ENCODE data around the gene MBD1.
"Not testable (repeated sequence)": the region's sequence is repeated elsewhere in the genome, so short reads cannot be mapped to it uniquely, and the experiment has no call there.

Gene MBD1

GRCh38 chr18:50288348-50289107 lies 7.2 kb upstream of the MBD1 start:
- DNase-seq = not testable (repeated sequence)

DNA sequence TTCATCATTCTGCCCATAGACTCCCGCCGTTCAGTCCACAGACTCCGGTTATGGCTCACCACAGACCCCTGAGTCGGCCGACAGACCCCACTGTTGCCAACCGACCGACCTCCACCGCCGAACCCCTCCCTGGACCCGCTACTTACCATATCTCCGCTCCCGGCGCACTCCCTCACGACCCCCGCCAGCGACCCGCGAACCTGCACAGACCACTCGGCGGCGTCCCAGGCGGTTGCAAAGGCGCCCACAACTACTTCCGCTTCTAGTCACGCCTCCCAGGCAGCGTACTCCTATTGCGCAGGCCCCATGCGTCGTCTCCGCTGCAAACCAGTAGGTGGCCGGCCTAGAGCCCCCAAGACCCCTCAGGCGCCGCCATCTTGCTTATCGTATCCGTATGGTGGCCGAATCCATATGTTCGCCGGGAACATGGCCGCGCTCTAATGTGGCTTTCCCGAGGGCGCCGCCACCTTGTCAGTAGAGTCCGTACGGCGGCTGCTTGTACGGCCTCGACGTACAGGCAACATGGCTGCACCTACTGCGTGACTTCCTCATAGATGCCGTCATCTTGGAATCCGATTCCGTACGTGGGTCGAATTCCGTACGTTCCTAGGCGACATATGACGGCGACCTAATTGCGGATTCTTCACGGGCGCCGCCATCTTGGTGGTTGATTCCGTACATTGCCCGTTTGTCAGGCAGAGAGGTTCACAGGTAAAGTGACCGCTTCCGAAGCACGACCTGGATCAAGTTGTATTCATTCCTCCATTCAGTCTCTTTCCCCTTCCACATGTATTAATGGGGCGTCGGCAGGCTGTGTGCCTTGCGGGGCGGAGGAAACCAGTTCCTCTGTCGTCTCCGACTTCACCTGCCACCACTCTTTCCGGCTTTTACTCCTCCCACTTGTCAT lies 6.4 kb upstream of the MBD1 start, which contains the start of gene CXXC1:
Gene CXXC1 (minus strand): TSS at position 252 of the 907 bp plus-strand sequence. CDS start 103 bp downstream, at position 149.
- peak; percentile 98 for DNase-seq

DNA sequence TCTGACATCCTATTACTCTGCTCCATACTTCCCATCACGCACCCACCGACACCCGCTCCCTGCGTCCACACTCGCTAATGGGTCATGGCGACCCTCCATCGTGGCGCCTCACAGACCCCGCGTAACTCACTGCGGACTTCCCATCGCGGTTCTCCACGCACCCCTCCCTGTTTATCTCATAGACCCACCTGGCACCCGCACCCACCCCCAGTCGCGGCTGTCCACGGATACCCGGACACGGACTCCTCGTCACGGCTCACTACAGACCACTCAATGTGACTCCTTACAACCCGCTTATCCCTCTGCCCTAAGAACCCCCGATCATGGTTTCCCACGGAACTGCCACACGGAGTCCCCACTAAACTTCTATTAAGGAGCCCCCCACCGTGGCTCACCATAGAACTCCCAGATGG lies 5.7 kb upstream of the MBD1 start:
- DNase-seq = no peak

DNA sequence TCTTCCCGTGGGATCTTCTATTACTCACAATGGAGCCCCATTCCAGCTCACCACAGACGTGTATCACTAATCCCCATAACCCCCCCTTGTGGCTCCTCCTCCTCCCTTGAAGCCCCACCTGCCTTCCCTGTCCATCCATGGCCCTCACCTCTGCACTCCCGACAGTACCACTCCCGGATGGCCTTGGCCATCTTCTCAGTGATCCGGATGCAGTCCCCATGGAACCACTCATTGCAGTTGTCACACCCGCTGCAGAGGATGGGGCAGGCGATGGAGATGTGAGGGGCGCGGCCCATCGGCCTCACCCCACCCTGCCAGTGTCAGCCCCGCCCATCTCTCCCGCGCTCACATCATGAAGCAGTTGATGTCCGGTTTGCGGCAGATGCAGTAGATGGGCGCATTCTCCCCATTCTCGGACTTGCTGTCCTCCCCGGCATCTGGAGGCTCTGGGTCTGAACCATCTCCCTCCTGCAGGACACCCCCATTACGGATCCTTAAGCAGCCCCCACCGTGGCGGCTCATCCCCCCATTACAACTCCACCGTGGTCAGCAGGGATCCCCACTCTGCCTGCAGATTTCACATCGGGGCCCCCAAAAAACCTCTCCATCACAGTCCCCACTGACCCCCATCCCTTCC lies 5.2 kb upstream of the MBD1 start:
- no peak for DNase-seq

DNA sequence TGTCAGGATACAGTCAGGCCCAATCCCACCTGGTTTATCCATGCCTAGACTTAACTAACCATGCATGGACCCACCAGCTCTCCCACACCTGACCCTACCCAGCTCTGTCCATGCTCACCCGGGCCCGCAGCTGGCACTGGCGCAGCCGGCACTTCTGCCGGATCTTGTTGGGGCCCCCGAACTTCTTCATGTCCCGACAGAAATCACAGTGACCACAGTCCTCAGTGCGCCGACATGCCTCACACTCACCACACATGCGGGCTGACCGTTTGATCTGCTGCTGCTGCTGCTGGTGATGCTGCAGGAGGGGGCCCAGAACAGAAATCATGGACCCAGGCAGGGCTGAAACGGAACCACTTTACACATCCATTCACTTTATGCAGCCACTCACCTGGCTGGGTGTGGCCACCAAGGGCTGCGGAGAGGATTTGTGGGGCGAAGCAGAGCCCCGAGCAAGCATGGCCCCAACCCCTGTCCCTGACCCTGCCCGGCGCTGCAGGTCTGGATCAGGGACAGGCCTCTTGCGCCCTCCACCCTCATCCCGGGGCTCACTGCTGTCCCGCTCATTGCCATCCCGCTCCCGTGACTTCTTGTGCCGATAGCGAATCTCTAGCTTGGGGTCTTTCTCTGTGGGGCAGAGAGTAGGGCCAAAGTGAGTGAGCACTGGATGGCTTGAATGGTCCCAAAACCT lies 4.5 kb upstream of the MBD1 start:
- no peak for DNase-seq

- DNase-seq = no peak
These were observed 3.7 kb upstream of the MBD1 start for GRCh38 chr18:50285071-50285470.

GRCh38 chr18:50284255-50284885 lies 3.0 kb upstream of the MBD1 start:
- no peak for DNase-seq

DNA sequence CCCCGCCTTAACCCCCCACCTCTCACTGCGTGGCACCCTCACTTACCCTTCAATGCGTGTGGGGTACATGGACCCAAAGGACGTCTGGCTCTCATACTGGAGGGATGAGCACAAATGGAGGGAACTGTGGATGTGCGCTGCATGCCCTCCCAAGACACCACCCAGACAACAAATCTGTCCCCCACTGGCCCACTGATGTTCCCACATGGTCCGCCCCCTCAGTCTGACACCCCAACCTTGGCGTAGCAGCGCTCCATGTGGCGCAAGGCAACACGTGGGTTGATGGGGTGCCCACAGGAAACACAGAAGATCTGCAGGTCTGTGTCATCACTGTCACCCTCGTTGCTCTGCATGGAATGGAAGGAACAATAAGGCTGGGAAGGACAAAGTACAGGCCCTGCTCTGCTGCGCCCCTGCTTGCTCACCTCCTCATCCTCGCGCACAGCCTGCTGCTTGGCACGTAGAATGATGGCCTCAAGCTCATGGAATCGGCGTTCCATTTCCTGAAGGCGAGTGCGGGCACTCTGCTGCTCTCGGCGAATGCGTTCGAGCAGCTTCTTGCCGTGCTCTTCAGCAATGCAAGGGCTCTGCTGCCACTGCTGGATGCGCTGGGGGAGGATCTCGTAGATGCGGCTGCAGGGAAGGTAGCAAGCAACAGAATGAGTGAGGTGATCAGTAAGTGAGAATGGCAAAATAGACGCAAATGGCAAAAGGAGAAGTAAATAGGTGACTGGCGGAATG lies 2.3 kb upstream of the MBD1 start:
- DNase-seq = no peak

- DNase-seq = no peak
These were observed 1.4 kb upstream of the MBD1 start for GRCh38 chr18:50282521-50283335.

GRCh38 chr18:50281972-50282520 lies 723 bp upstream of the MBD1 start:
- DNase-seq = no peak

GRCh38 chr18:50280707-50281294 lies 522 bp downstream of the MBD1 start:
- no peak for DNase-seq

GRCh38 chr18:50279752-50280151 lies 1.6 kb downstream of the MBD1 start:
- DNase-seq = no peak

GRCh38 chr18:50277942-50278341 lies 3.4 kb downstream of the MBD1 start:
- DNase-seq = no peak

- DNase-seq = no peak
These were observed 4.9 kb downstream of the MBD1 start for GRCh38 chr18:50276452-50276851.

- DNase-seq = no peak
These were observed 5.8 kb downstream of the MBD1 start for GRCh38 chr18:50275503-50276036.

DNA sequence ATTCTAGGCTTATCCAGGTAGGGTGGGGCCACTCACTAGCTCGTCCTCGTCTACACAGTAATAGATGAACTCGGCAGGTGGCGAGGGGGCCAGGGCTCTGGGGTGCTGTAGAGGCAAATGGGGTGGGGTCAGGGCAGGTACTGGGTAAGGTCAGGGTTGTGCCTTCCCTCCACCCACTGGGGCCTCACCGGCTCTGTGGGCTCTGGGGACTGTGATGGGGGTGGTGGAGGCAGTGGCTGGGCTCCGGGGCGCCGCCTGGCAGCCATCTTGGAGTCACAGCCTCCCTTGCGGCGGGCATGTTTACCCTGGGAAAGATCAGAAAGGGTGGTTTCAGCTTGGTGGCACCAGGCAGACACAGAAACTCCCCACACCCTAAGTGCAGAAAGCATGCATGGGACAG lies 6.4 kb downstream of the MBD1 start:
- DNase-seq = no peak

GRCh38 chr18:50274044-50274442 lies 7.3 kb downstream of the MBD1 start:
- no peak for DNase-seq

GRCh38 chr18:50273203-50274043 lies 7.9 kb downstream of the MBD1 start:
- no peak for DNase-seq

DNA sequence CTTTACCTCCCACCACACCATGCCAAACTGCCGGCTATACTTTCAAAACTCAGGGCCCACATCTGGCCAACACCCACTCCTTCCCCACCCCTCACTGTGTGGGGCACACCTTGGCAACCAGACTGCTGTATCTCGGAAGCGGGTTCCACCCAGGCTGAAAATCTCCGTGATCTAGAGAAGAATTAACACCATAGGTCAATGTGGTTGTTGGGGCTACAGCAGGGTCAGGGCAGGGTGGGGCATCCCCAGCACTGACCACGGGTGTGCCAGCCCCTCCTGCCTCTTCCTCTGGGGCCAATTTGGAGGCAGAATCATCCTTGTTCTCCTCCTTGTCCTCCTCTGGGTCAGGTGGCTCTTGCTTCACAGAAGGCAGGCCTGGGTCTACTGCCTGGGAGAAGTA lies 8.8 kb downstream of the MBD1 start:
- no peak for DNase-seq

Data from effector CD4-positive, alpha-beta T cell (primary cell).